Measurements from ENCODE around the gene MYCBPAP. TPM values are rescaled to one million over a fixed set of nuclear protein-coding genes. Genes with fewer than 3 reads are reported as not detected.

MYCBPAP gene
- total RNA-seq, 1 experiment from 2014 or later = not detected

DNA sequence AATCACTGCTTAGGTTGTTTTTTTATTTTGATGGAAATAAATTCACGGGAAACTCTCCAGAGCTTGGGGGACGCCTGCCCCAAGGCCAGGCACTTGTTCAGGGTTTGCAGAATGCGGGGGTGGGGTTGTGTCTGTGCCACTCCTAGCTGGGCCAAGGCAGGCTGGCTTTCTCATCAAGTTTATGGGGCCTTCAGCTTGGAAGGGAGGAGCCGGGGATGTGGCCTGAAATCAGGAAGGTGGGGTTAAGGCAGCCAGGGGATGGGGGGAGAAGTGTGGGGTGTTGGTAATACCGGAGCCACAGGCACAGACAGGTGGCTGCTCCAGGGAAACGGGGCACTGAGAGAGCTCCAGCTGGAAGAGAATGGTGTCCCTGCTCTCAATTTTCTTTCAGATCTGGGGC lies 37.8 kb upstream of the MYCBPAP start:
- Histone ChIP-seq H4K20me1 (ENCODE audit: insufficient read depth) (no peaks in the 10 kb centered on the region), H3K27me3 (ENCODE audit: insufficient read depth, low read length) (no peaks in the 10 kb centered on the region), H3K9me3 (ENCODE audit: control insufficient read depth in 1 of 2, insufficient read depth in 1 of 2, low read depth in 1 of 2, low read length in 2 of 2) (no peaks in the 10 kb centered on the region), H3K4me3 (replicated peaks in 1 of 2; ENCODE audit: low read depth in 1 of 2, low read length in 2 of 2) (no peak overlapping the region), H3K4me1 (ENCODE audit: control insufficient read depth in 1 of 2, insufficient read depth in 2 of 2, low read length in 2 of 2) (peaks cover 4 to 16% of the 10 kb centered on the region in 2 experiments; a peak in 2 of 4 replicates), H3K4me2 (ENCODE audit: low read length) (no peak overlapping the region), H3K36me3 (ENCODE audit: control insufficient read depth in 1 of 2, insufficient read depth in 2 of 2, low read length in 2 of 2) (no peaks in the 10 kb centered on the region), H3K9ac (ENCODE audit: low read length) (no peak overlapping the region), H2AFZ (ENCODE audit: low read depth, low read length, poor library complexity, severe bottlenecking) (no peak overlapping the region), H3K27ac (ENCODE audit: low read depth, low read length) (no peak overlapping the region), H3K79me2 (ENCODE audit: insufficient read depth, low read length) (no peaks in the 10 kb centered on the region), H3K9me2 (ENCODE audit: insufficient read depth) (no peaks in the 10 kb centered on the region)
- no TSS peak for BruUV-seq (replicated peaks)
- no peak for ATAC-seq
- TF ChIP-seq, protein P1, sequence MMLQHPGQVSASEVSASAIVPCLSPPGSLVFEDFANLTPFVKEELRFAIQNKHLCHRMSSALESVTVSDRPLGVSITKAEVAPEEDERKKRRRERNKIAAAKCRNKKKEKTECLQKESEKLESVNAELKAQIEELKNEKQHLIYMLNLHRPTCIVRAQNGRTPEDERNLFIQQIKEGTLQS (IDR thresholded peaks at IDR 0.05) = no peak
- TF ChIP-seq, protein P2, sequence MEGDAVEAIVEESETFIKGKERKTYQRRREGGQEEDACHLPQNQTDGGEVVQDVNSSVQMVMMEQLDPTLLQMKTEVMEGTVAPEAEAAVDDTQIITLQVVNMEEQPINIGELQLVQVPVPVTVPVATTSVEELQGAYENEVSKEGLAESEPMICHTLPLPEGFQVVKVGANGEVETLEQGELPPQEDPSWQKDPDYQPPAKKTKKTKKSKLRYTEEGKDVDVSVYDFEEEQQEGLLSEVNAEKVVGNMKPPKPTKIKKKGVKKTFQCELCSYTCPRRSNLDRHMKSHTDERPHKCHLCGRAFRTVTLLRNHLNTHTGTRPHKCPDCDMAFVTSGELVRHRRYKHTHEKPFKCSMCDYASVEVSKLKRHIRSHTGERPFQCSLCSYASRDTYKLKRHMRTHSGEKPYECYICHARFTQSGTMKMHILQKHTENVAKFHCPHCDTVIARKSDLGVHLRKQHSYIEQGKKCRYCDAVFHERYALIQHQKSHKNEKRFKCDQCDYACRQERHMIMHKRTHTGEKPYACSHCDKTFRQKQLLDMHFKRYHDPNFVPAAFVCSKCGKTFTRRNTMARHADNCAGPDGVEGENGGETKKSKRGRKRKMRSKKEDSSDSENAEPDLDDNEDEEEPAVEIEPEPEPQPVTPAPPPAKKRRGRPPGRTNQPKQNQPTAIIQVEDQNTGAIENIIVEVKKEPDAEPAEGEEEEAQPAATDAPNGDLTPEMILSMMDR (IDR thresholded peaks at IDR 0.05 in 2 of 3, conservative IDR thresholded peaks at IDR 0.05 in 1 of 3; ENCODE audit: borderline replicate concordance in 1 of 3, insufficient read depth in 1 of 3, low read depth in 2 of 3, low read length in 2 of 3) = no peak
- TF ChIP-seq CBX3 (IDR thresholded peaks at IDR 0.05; ENCODE audit: low read depth) (no peak), ZFX (IDR thresholded peaks at IDR 0.05) (no peak), SP1 (IDR thresholded peaks at IDR 0.05; ENCODE audit: low read depth) (no peak), EZH2phosphoT487 (IDR thresholded peaks at IDR 0.05; ENCODE audit: borderline replicate concordance) (no peak), CEBPB (IDR thresholded peaks at IDR 0.05; ENCODE audit: low read depth) (no peak), ELF1 (IDR thresholded peaks at IDR 0.05; ENCODE audit: borderline replicate concordance, low read depth) (no peak), JUND (IDR thresholded peaks at IDR 0.05) (no peak), RAD21 (IDR thresholded peaks at IDR 0.05; ENCODE audit: low read depth) (no peak), SRF (IDR thresholded peaks at IDR 0.05; ENCODE audit: low read depth) (no peak), YY1 (IDR thresholded peaks at IDR 0.05; ENCODE audit: extremely low read depth, insufficient replicate concordance, low read depth, low read length) (no peak), EZH2 (IDR thresholded peaks at IDR 0.05) (no peak)
- TF ChIP-seq, protein P3, sequence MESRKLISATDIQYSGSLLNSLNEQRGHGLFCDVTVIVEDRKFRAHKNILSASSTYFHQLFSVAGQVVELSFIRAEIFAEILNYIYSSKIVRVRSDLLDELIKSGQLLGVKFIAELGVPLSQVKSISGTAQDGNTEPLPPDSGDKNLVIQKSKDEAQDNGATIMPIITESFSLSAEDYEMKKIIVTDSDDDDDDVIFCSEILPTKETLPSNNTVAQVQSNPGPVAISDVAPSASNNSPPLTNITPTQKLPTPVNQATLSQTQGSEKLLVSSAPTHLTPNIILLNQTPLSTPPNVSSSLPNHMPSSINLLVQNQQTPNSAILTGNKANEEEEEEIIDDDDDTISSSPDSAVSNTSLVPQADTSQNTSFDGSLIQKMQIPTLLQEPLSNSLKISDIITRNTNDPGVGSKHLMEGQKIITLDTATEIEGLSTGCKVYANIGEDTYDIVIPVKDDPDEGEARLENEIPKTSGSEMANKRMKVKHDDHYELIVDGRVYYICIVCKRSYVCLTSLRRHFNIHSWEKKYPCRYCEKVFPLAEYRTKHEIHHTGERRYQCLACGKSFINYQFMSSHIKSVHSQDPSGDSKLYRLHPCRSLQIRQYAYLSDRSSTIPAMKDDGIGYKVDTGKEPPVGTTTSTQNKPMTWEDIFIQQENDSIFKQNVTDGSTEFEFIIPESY (IDR thresholded peaks at IDR 0.05; ENCODE audit: extremely low read depth, insufficient replicate concordance, low read length) = no peak
- TF ChIP-seq, protein P4, sequence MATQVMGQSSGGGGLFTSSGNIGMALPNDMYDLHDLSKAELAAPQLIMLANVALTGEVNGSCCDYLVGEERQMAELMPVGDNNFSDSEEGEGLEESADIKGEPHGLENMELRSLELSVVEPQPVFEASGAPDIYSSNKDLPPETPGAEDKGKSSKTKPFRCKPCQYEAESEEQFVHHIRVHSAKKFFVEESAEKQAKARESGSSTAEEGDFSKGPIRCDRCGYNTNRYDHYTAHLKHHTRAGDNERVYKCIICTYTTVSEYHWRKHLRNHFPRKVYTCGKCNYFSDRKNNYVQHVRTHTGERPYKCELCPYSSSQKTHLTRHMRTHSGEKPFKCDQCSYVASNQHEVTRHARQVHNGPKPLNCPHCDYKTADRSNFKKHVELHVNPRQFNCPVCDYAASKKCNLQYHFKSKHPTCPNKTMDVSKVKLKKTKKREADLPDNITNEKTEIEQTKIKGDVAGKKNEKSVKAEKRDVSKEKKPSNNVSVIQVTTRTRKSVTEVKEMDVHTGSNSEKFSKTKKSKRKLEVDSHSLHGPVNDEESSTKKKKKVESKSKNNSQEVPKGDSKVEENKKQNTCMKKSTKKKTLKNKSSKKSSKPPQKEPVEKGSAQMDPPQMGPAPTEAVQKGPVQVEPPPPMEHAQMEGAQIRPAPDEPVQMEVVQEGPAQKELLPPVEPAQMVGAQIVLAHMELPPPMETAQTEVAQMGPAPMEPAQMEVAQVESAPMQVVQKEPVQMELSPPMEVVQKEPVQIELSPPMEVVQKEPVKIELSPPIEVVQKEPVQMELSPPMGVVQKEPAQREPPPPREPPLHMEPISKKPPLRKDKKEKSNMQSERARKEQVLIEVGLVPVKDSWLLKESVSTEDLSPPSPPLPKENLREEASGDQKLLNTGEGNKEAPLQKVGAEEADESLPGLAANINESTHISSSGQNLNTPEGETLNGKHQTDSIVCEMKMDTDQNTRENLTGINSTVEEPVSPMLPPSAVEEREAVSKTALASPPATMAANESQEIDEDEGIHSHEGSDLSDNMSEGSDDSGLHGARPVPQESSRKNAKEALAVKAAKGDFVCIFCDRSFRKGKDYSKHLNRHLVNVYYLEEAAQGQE (IDR thresholded peaks at IDR 0.05; ENCODE audit: low read depth) = no peak
- intact Hi-C loops (cut with micrococcal nuclease) = no loop called here
- RAD21 ChIA-PET (ENCODE audit: low non-redundant PET in 1 of 2, low total read pairs in 2 of 2, uncharacterized antibody in 2 of 2, unreplicated experiment in 2 of 2) = no interaction called here
- no peak for DNase-seq (ENCODE audit: low read depth, low spot score)
- POLR2A ChIA-PET = no interaction called here
- CTCF ChIA-PET = no interaction called here
